Peyer's patch (tissue), 4 donors: ENCODE measurements around the gene CYP1A1. TPM values are rescaled to one million over a fixed set of nuclear protein-coding genes. Genes with fewer than 3 reads are reported as not detected.
"Not testable (repeated sequence)": the region's sequence is repeated elsewhere in the genome, so short reads cannot be mapped to it uniquely, and the experiment has no call there.

ENCODE experiments used
- DNase-seq, 3 donors: peaks; one replicate each; pipeline ENCODE4 v3.0.0-alpha.2; 2017 to 2019
- H3K27ac ChIP-seq, 4 donors: fragments of 200-600 bp; sonication (generic); one replicate each; pipeline ENCODE4 v1.5.1; 2016 to 2019
- H3K27me3 ChIP-seq, 2 donors: fragments of 200-600 bp; sonication (generic); one replicate each; pipeline ENCODE4 v1.5.1; 2019
- H3K36me3 ChIP-seq, 3 donors: fragments of 200-600 bp; sonication (generic); one replicate each; pipeline ENCODE4 v1.5.1; 2016 to 2019
- H3K4me1 ChIP-seq, 4 donors: fragments of 200-600 bp; sonication (generic); one replicate each; pipeline ENCODE4 v1.5.1; 2016 to 2019
- H3K4me3 ChIP-seq, 4 donors: fragments of 200-600 bp; sonication (generic); 1 replicate in 3 of 4; 2 replicates in 1 of 4; pipeline ENCODE4 v1.5.1; 2016 to 2019; ENCODE audit warnings: mild to moderate bottlenecking in 1 of 4
- H3K9me3 ChIP-seq, 4 donors: fragments of 200-600 bp; sonication (generic); one replicate each; pipeline ENCODE4 v1.5.1; 2016 to 2019; ENCODE audit warnings: mild to moderate bottlenecking in 1 of 4
- POLR2A ChIP-seq, 2 donors: fragments of 450-650 bp; IDR thresholded peaks; one replicate each; pipeline ENCODE4 v1.5.1; 2017; ENCODE audit warnings: antibody characterized with exemption in 2 of 2, mild to moderate bottlenecking in 2 of 2, moderate library complexity in 2 of 2
- total RNA-seq, 4 donors: library from RNA; depleted of rRNA; stranded (reverse); fragments of >200 nt; gene quantifications; one replicate each; pipeline ENCODE4 v1.1.0, GENCODE V29; 2016
- TF ChIP-seq, protein P1 (sequence below), 6 experiments: fragments of 450-650 bp in 4 of 6; fragments of 200-600 bp in 2 of 6; sonication (generic) in 1 of 6; IDR thresholded peaks; one replicate each; pipeline ENCODE4 v1.5.1; 2017 to 2019; ENCODE audit warnings: antibody characterized with exemption in 6 of 6, mild to moderate bottlenecking in 3 of 6, moderate library complexity in 1 of 6

The CYP1A1 gene
- total RNA-seq, 4 donors from 2014 or later: 0.70 to 3.3 TPM; not detected in 2

DNA sequence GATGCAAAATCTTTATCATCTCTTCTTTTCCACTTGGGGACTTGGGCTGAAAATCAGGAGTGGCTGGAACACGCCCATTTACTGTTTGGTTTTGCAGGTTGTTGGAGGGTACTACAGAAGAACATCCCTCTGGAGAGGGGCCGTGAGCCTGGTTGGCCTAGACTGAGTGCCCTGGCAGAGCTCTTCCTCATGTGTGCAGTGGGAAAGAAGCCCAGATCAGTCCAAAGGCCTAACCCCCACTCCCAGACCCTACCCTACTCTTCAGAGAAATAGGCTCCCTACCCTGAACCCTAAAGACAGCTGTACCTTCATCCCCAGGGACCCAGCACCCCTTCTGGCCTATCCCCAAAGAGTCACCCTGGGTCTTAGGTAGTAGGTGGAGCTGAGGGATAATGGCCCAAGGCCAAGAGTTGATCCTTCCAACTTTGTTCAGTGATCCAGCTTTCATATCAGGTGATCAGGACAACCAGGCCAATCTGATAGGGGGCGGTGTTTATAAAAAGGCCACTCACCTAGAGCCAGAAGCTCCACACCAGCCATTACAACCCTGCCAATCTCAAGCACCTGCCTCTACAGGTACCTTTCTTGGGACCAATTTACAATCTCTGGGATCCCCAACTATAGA is 23.1 kb upstream of the CYP1A1 start, which contains the start of gene CYP1A2:
TSS of gene CYP1A2 (plus strand) at position 524 of the 625 bp plus-strand sequence. CDS start 894 bp downstream, outside the sequence.
- H3K4me3 ChIP-seq: no peak within 1 kb of the TSS
- no peaks in the 10 kb centered on the region for H3K9me3 ChIP-seq
- no peaks in the 10 kb centered on the region for H3K36me3 ChIP-seq
- no peak for TF ChIP-seq POLR2A (IDR thresholded peaks at IDR 0.05)
- TF ChIP-seq, protein P1, sequence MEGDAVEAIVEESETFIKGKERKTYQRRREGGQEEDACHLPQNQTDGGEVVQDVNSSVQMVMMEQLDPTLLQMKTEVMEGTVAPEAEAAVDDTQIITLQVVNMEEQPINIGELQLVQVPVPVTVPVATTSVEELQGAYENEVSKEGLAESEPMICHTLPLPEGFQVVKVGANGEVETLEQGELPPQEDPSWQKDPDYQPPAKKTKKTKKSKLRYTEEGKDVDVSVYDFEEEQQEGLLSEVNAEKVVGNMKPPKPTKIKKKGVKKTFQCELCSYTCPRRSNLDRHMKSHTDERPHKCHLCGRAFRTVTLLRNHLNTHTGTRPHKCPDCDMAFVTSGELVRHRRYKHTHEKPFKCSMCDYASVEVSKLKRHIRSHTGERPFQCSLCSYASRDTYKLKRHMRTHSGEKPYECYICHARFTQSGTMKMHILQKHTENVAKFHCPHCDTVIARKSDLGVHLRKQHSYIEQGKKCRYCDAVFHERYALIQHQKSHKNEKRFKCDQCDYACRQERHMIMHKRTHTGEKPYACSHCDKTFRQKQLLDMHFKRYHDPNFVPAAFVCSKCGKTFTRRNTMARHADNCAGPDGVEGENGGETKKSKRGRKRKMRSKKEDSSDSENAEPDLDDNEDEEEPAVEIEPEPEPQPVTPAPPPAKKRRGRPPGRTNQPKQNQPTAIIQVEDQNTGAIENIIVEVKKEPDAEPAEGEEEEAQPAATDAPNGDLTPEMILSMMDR (IDR thresholded peaks at IDR 0.05): no peak
- DNase-seq: no peak
- no peak within 1 kb of the TSS for H3K27ac ChIP-seq
- H3K27me3 ChIP-seq: no peaks in the 10 kb centered on the region
- H3K4me1 ChIP-seq: no peaks in the 10 kb centered on the region

DNA sequence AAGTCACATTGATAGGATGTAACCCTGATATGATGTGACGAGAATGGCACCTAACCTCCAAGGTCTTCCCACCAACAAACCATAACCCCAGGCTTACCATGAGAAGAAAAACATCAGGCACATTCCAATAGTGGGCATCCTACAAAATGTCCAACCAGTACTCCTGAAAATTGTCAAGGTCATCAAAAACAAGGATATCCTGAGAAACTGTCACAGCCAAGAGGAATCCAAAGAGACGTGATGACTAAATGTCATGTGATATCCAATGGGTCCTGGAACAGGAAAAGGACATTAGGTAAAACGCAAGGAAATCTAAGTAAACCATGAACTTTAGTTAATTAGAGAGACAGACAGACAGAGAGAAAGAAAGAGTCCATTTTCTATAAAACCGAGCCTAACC is 21.1 kb upstream of the CYP1A1 start:
- Histone ChIP-seq H3K27me3 (no peaks in the 10 kb centered on the region), H3K4me1 (no peaks in the 10 kb centered on the region), H3K4me3 (no peak overlapping the region), H3K27ac (no peak overlapping the region), H3K9me3 (peaks cover 0 to 5% (median 0%) of the 10 kb centered on the region in 4 donors), H3K36me3 (no peaks in the 10 kb centered on the region)
- DNase-seq: no peak
- TF ChIP-seq POLR2A (IDR thresholded peaks at IDR 0.05): no peak
- TF ChIP-seq, protein P1 (IDR thresholded peaks at IDR 0.05): no peak

DNA sequence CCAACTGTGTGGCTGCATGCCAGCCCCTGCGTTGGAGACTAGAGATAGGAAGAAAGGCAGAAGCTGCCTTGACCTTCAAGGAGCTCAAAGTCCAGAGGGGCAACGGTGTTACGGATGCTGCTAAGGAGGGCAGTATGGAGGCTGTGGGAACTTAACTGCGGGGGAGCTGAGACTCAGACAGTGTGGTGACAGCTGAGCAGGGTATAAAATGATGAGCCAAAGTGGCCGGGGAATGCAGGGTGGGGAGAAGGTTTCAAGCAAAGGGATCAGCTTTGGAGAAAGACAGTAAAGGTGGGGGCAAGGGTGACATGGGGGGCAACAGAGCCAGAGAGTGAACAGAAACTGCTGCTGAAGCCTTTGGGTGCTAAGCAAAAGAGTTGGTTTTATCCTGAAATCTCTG is 17.1 kb upstream of the CYP1A1 start:
- no peak for TF ChIP-seq POLR2A (IDR thresholded peaks at IDR 0.05)
- TF ChIP-seq, protein P1 (IDR thresholded peaks at IDR 0.05): no peak
- H3K4me1 ChIP-seq: no peaks in the 10 kb centered on the region
- no peaks in the 10 kb centered on the region for H3K36me3 ChIP-seq
- H3K27ac ChIP-seq: no peak overlapping the region
- no peak overlapping the region for H3K4me3 ChIP-seq
- H3K9me3 ChIP-seq: peaks cover 0 to 5% (median 0%) of the 10 kb centered on the region in 4 donors
- H3K27me3 ChIP-seq: no peaks in the 10 kb centered on the region
- no peak for DNase-seq

DNA sequence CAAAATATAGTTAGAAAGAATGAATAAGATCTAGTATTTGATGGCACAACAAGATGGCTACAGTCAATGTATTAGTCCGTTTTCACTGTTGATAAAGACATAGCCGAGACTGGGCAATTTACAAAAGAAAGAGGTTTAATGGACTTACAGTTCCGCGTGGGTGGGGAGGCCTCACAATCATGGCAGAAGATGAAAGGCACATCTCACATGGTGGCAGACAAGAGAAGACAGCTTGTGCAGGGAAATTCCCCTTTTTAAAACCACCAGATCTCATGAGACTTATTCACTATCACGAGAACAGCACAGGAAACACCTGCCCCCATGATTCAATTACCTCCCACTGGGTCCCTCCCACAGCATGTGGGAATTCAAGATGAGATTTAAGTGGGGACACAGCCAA is 12.9 kb upstream of the CYP1A1 start:
- not testable (repeated sequence) for H3K27ac ChIP-seq, DNase-seq, H3K4me1 ChIP-seq, H3K4me3 ChIP-seq, H3K27me3 ChIP-seq, H3K9me3 ChIP-seq, H3K36me3 ChIP-seq

DNA sequence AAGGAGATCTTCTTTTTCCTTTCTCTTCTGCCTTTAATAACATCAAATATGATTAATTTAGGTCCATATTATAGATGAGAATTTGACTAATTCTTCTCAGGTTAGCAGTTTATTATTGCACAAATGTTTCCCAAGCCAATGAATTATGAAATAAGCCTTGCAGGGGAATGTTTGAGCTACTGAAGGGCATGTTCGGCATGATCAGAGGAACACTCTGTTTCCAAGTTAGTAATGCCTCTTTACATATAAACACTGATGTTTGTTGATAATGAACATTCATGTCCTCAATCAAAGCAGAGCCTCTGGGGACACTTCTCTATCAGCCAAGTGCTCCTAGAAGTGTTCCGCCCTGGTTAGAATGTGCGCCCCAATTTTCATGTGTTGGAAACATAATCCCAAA is 10.0 kb upstream of the CYP1A1 start:
- H3K27me3 ChIP-seq: no peaks in the 10 kb centered on the region

DNA sequence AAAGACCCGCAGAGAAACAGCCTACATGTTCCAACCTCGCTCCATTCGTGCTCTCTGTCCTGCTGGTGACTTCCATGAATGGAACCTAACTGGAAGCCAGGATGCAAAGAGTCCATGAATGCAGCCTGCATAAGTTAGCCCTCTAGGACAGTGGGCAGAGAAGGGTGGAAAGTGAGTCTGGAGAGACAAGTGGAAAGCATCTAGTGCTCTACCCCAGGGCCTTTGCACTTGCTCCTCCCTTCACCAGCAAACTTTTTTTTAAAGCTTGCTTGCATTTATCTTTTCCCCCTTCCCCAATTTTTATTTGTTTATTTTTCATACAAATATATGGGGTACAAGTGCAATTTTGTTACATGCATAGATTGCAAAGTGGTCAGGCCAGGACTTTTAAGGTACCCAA is 7.9 kb upstream of the CYP1A1 start:
- no peaks in the 10 kb centered on the region for H3K4me1 ChIP-seq
- no peaks in the 10 kb centered on the region for H3K27me3 ChIP-seq
- no peak overlapping the region for H3K4me3 ChIP-seq
- H3K9me3 ChIP-seq: no peaks in the 10 kb centered on the region
- DNase-seq: no peak
- TF ChIP-seq, protein P1 (IDR thresholded peaks at IDR 0.05): no peak
- no peak for TF ChIP-seq POLR2A (IDR thresholded peaks at IDR 0.05)
- no peak overlapping the region for H3K27ac ChIP-seq
- no peaks in the 10 kb centered on the region for H3K36me3 ChIP-seq

More for the DNA sequence above, 10.0 kb upstream of the CYP1A1 start:
- H3K27ac ChIP-seq: no peak overlapping the region
- no peaks in the 10 kb centered on the region for H3K36me3 ChIP-seq
- TF ChIP-seq, protein P1 (IDR thresholded peaks at IDR 0.05): no peak
- no peak for TF ChIP-seq POLR2A (IDR thresholded peaks at IDR 0.05)
- no peak for DNase-seq
- no peak overlapping the region for H3K4me3 ChIP-seq
- no peaks in the 10 kb centered on the region for H3K9me3 ChIP-seq
- no peaks in the 10 kb centered on the region for H3K4me1 ChIP-seq
